HEK293 (cell line): ENCODE data around the gene RILP.

Experiments
- CTCF ChIA-PET: fragments of 350-600 bp; formaldehyde crosslinking; extraction: SDS; loops from one replicate; lab custom pipeline; 2021; ENCODE audit warnings: antibody characterized with exemption; lab: Yijun Ruan, JAX
- POLR2A ChIA-PET: fragments of 300-600 bp; formaldehyde crosslinking; extraction: SDS; loops from one replicate; lab custom pipeline; 2020; ENCODE audit warnings: antibody characterized with exemption, inconsistent platforms; lab: Yijun Ruan, JAX
- H3K27ac ChIP-seq: fragments of 200-500 bp; sonication (Bioruptor generic); 2 replicates; pipeline ENCODE4 v1.5.1; 2014; ENCODE audit warnings: low read depth, low read length, control low read depth, inconsistent platforms; ENCODE audit errors: extremely low read depth
- H3K36me3 ChIP-seq, 2 experiments: fragments of 200-500 bp in 1 of 2; sonication (Bioruptor generic) in 1 of 2; 1 replicate in 1 of 2; 2 replicates in 1 of 2; pipeline ENCODE4 v1.5.1; 2014 to 2017; ENCODE audit warnings: inconsistent platforms in 2 of 2, low read length in 2 of 2; ENCODE audit not compliant: control insufficient read depth in 2 of 2, insufficient read depth in 1 of 2
- H3K4me1 ChIP-seq: fragments of 200-500 bp; sonication (Bioruptor generic); 2 replicates; pipeline ENCODE4 v1.5.1; 2014; ENCODE audit warnings: mild to moderate bottlenecking, low read length, inconsistent platforms; ENCODE audit not compliant: control insufficient read depth, insufficient read depth
- H3K4me3 ChIP-seq: 2 replicates; pipeline ENCODE4 v1.5.1; 2011; ENCODE audit warnings: low read depth, mild to moderate bottlenecking, control low read depth, low read length, moderate library complexity
- H3K9me3 ChIP-seq: fragments of 200-500 bp; sonication (Bioruptor generic); 2 replicates; pipeline ENCODE4 v1.5.1; 2014; ENCODE audit warnings: low read depth, low read length, inconsistent platforms; ENCODE audit not compliant: control insufficient read depth, insufficient read depth
- GLI4 ChIP-seq: fragments of 450-650 bp; formaldehyde crosslinking; IDR thresholded peaks from 2 replicates; pipeline ENCODE4 v1.5.1; 2016; ENCODE audit warnings: missing biosample characterization, missing genetic modification characterization
- GLIS2 ChIP-seq: fragments of 450-650 bp; formaldehyde crosslinking; IDR thresholded peaks from 2 replicates; pipeline ENCODE4 v1.5.1; 2016; ENCODE audit warnings: missing biosample characterization, missing genetic modification characterization
- IKZF3 ChIP-seq: fragments of 450-650 bp; IDR thresholded peaks from 2 replicates; pipeline ENCODE4 v1.5.0; 2018; ENCODE audit warnings: missing biosample characterization, mild to moderate bottlenecking, missing genetic modification characterization, moderate library complexity
- INSM2 ChIP-seq: fragments of 450-650 bp; formaldehyde crosslinking; IDR thresholded peaks from 2 replicates; pipeline ENCODE4 v1.5.1; 2016; ENCODE audit warnings: missing biosample characterization, missing genetic modification characterization
- ZBTB20 ChIP-seq: fragments of 450-650 bp; formaldehyde crosslinking; IDR thresholded peaks from 2 replicates; pipeline ENCODE4 v1.5.1; 2016; ENCODE audit warnings: missing biosample characterization, missing genetic modification characterization
- ZBTB49 ChIP-seq: fragments of 450-650 bp; formaldehyde crosslinking; IDR thresholded peaks from 2 replicates; pipeline ENCODE4 v1.5.1; 2016; ENCODE audit warnings: missing biosample characterization, missing genetic modification characterization, low read depth
- ZNF138 ChIP-seq: fragments of 450-650 bp; formaldehyde crosslinking; IDR thresholded peaks from 2 replicates; pipeline ENCODE4 v1.5.1; 2016; ENCODE audit warnings: missing biosample characterization, missing genetic modification characterization, borderline replicate concordance
- ZNF146 ChIP-seq: fragments of 450-650 bp; formaldehyde crosslinking; IDR thresholded peaks from 2 replicates; pipeline ENCODE4 v1.5.1; 2016; ENCODE audit warnings: missing biosample characterization, missing genetic modification characterization
- ZNF211 ChIP-seq: fragments of 450-650 bp; formaldehyde crosslinking; IDR thresholded peaks from 2 replicates; pipeline ENCODE4 v1.5.1; 2016; ENCODE audit warnings: low read depth, missing biosample characterization, missing genetic modification characterization
- ZNF239 ChIP-seq: fragments of 450-650 bp; formaldehyde crosslinking; IDR thresholded peaks from 2 replicates; pipeline ENCODE4 v1.5.1; 2016; ENCODE audit warnings: missing biosample characterization, missing genetic modification characterization
- ZNF26 ChIP-seq: fragments of 450-650 bp; formaldehyde crosslinking; IDR thresholded peaks from 2 replicates; pipeline ENCODE4 v1.5.1; 2016; ENCODE audit warnings: missing biosample characterization, missing genetic modification characterization
- ZNF366 ChIP-seq: fragments of 450-650 bp; formaldehyde crosslinking; conservative IDR thresholded peaks from 2 replicates; pipeline ENCODE4 v1.5.1; 2016; ENCODE audit warnings: missing biosample characterization, missing genetic modification characterization
- ZNF404 ChIP-seq: fragments of 450-650 bp; formaldehyde crosslinking; IDR thresholded peaks from 2 replicates; pipeline ENCODE4 v1.5.1; 2017; ENCODE audit warnings: missing biosample characterization, missing genetic modification characterization
- ZNF449 ChIP-seq: fragments of 450-650 bp; formaldehyde crosslinking; IDR thresholded peaks from 2 replicates; pipeline ENCODE4 v1.5.1; 2017; ENCODE audit warnings: missing biosample characterization, mild to moderate bottlenecking, missing genetic modification characterization, moderate library complexity
- ZNF558 ChIP-seq: fragments of 450-650 bp; formaldehyde crosslinking; IDR thresholded peaks from 2 replicates; pipeline ENCODE4 v1.5.1; 2016; ENCODE audit warnings: missing biosample characterization, missing genetic modification characterization
- ZNF561 ChIP-seq: fragments of 450-650 bp; IDR thresholded peaks from 2 replicates; pipeline ENCODE4 v1.5.1; 2018; ENCODE audit warnings: missing biosample characterization, missing genetic modification characterization, borderline replicate concordance
- ZNF610 ChIP-seq: fragments of 450-650 bp; formaldehyde crosslinking; IDR thresholded peaks from 2 replicates; pipeline ENCODE4 v1.5.1; 2016; ENCODE audit warnings: missing biosample characterization, missing genetic modification characterization, borderline replicate concordance
- ZNF639 ChIP-seq: fragments of 450-650 bp; formaldehyde crosslinking; IDR thresholded peaks from 2 replicates; pipeline ENCODE4 v1.5.1; 2016; ENCODE audit warnings: missing biosample characterization, missing genetic modification characterization
- ZNF785 ChIP-seq: fragments of 450-650 bp; formaldehyde crosslinking; IDR thresholded peaks from 2 replicates; pipeline ENCODE4 v1.5.1; 2016; ENCODE audit warnings: missing biosample characterization, missing genetic modification characterization
- TF ChIP-seq, protein P1 (sequence below): fragments of 450-650 bp; formaldehyde crosslinking; IDR thresholded peaks from 2 replicates; pipeline ENCODE4 v1.5.1; 2016; ENCODE audit warnings: missing biosample characterization, missing genetic modification characterization

Gene RILP

GRCh38 chr17:1686086-1686485 lies 36.4 kb upstream of the RILP start:
- CTCF ChIA-PET: interaction anchor here (1.0 to 1.6 kb wide), 3 partner anchors 16 to 38 kb away, joined by 3 to 4 read pairs (median 3); no protein-coding TSS in a partner anchor
- Histone ChIP-seq H3K36me3 (peaks cover 26% of the 10 kb centered on the region in 2 experiments), H3K4me1 (peaks cover 10% of the 10 kb centered on the region; the same call in 1 of the 2 replicates), H3K9me3 (no peaks in the 10 kb centered on the region), H3K27ac (no peak overlapping the region), H3K4me3 (no peak overlapping the region)
- POLR2A ChIA-PET: no interaction called here
- TF ChIP-seq, protein P1, sequence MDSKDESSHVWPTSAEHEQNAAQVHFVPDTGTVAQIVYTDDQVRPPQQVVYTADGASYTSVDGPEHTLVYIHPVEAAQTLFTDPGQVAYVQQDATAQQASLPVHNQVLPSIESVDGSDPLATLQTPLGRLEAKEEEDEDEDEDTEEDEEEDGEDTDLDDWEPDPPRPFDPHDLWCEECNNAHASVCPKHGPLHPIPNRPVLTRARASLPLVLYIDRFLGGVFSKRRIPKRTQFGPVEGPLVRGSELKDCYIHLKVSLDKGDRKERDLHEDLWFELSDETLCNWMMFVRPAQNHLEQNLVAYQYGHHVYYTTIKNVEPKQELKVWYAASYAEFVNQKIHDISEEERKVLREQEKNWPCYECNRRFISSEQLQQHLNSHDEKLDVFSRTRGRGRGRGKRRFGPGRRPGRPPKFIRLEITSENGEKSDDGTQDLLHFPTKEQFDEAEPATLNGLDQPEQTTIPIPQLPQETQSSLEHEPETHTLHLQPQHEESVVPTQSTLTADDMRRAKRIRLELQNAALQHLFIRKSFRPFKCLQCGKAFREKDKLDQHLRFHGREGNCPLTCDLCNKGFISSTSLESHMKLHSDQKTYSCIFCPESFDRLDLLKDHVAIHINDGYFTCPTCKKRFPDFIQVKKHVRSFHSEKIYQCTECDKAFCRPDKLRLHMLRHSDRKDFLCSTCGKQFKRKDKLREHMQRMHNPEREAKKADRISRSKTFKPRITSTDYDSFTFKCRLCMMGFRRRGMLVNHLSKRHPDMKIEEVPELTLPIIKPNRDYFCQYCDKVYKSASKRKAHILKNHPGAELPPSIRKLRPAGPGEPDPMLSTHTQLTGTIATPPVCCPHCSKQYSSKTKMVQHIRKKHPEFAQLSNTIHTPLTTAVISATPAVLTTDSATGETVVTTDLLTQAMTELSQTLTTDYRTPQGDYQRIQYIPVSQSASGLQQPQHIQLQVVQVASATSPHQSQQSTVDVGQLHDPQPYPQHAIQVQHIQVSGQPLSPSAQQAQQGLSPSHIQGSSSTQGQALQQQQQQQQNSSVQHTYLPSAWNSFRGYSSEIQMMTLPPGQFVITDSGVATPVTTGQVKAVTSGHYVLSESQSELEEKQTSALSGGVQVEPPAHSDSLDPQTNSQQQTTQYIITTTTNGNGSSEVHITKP (tag by site-specific recombination): peak; percentile 56; the same call in 1 of the 2 replicates
- TF ChIP-seq ZNF26 (tag by site-specific recombination): no peak
- TF ChIP-seq ZNF366: peak; percentile 32; the same call in 1 of the 2 replicates
- no peak for TF ChIP-seq ZNF558 (tag by site-specific recombination)
- TF ChIP-seq ZNF146 (tag by site-specific recombination): no peak
- TF ChIP-seq ZNF404: no peak

GRCh38 chr17:1684378-1685189 lies 34.9 kb upstream of the RILP start, which contains the start of gene PRPF8:
TSS of gene PRPF8 (minus strand) at chr17:1684867. CDS start at chr17:1684571, 296 bp downstream.
- Histone ChIP-seq H3K36me3 (peaks cover 41% of the 10 kb centered on the region in 2 experiments), H3K9me3 (no peaks in the 10 kb centered on the region), H3K4me3 (peak within 1 kb of the TSS; percentile 99), H3K27ac (peak within 1 kb of the TSS; percentile 94), H3K4me1 (peaks cover 10% of the 10 kb centered on the region; the same call in 1 of the 2 replicates)
- CTCF ChIA-PET: interaction anchor here (0.7 to 8.5 kb wide), 5 partner anchors 12 to 141 kb away, joined by 3 to 66 read pairs (median 6); no protein-coding TSS in a partner anchor
- POLR2A ChIA-PET: interaction anchor here (0.7 to 3.4 kb wide), 17 partner anchors 9 to 354 kb away, joined by 3 to 45 read pairs (median 4); partner anchors contain the start of genes RILP and SLC43A2
- TF ChIP-seq ZNF561 (tag by site-specific recombination): peak; percentile 83; the same call in 1 of the 2 replicates
- TF ChIP-seq ZBTB20 (tag by site-specific recombination): peak; percentile 99
- TF ChIP-seq ZBTB49 (tag by site-specific recombination): no peak
- TF ChIP-seq INSM2 (tag by site-specific recombination): peak; percentile 43; the same call in 1 of the 2 replicates
- no peak for TF ChIP-seq IKZF3 (tag by site-specific recombination)
- no peak for TF ChIP-seq ZNF138 (tag by site-specific recombination)
- TF ChIP-seq GLIS2 (tag by site-specific recombination): 0 out of 2 replicates have a peak, but pooled peaks have one; percentile 28
- no peak for TF ChIP-seq ZNF785 (tag by site-specific recombination)
- peak; percentile 84; the same call in 1 of the 2 replicates for TF ChIP-seq ZNF610 (tag by site-specific recombination)
- TF ChIP-seq ZNF239: no peak
- no peak for TF ChIP-seq ZNF449
- TF ChIP-seq ZNF639: no peak
- peak; percentile 72; the same call in 1 of the 2 replicates for TF ChIP-seq GLI4 (tag by site-specific recombination)
- no peak for TF ChIP-seq ZNF211
